ENCODE results near the gene TMA7B.

Gene TMA7B

DNA sequence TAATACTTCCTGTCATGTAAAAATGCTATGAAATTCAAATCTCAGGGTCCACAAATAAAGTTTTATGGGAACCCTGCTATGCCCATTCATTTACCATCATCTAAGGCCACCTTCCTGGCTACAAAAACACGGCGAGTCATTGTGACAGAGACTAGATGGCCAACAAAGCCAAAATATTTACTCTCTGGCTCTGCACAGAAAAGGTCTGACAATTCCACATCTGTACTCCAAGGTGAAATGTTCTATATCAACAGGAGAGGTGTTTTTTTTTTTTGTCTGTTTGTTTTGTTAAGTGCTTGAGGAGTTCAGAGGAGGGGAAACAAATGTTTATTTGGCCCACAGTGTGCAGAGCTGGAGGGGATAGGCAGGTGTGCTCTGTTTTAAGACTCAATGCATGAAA, 18.6 kb upstream of the TMA7B start:
- H4K91ac ChIP-seq (ENCODE audit: low read length), result no peak overlapping the region
- no peak overlapping the region for H3K27ac ChIP-seq (ENCODE audit: low read length, poor library complexity, severe bottlenecking)
- no peak for DNase-seq
- H3K18ac ChIP-seq (ENCODE audit: low read depth in 1 of 2, low read length in 2 of 2), result no peak overlapping the region
- H2AFZ ChIP-seq (ENCODE audit: low read depth, low read length), result no peak overlapping the region
- H2BK15ac ChIP-seq (ENCODE audit: low read depth, poor library complexity, severe bottlenecking), result no peak overlapping the region
- no peaks in the 10 kb centered on the region for H3K79me1 ChIP-seq (replicated peaks; ENCODE audit: low read length, poor library complexity, severe bottlenecking)
- no peaks in the 10 kb centered on the region for H3K36me3 ChIP-seq (ENCODE audit: control insufficient read depth in 1 of 2, insufficient read depth in 2 of 2, low read depth in 1 of 2, low read length in 2 of 2)
- H3K4me1 ChIP-seq (ENCODE audit: control insufficient read depth, insufficient read depth, low read depth, low read length), result no peaks in the 10 kb centered on the region
- no peak overlapping the region for H4K8ac ChIP-seq (ENCODE audit: low read length)
- H3K4me2 ChIP-seq (ENCODE audit: low read length, poor library complexity, severe bottlenecking), result no peak overlapping the region
- no peak overlapping the region for H2AK5ac ChIP-seq (ENCODE audit: low read length, severe bottlenecking)
- no peak overlapping the region for H3K4ac ChIP-seq (ENCODE audit: low read depth in 1 of 2, low read length in 2 of 2)
- no peak overlapping the region for H3K14ac ChIP-seq (ENCODE audit: low read length in 2 of 2)
- no peak overlapping the region for H3K9ac ChIP-seq (ENCODE audit: low read length)
- no peak overlapping the region for H2BK5ac ChIP-seq (ENCODE audit: low read depth, low read length, poor library complexity, severe bottlenecking)
- no peaks in the 10 kb centered on the region for H3K9me3 ChIP-seq (ENCODE audit: control insufficient read depth, low read length)
- H3K4me3 ChIP-seq (ENCODE audit: insufficient read depth in 1 of 2, low read depth in 1 of 2, low read length in 2 of 2), result no peak overlapping the region
- no peak overlapping the region for H3K23ac ChIP-seq (ENCODE audit: low read length in 2 of 2)
- no peak overlapping the region for H2BK12ac ChIP-seq (ENCODE audit: low read length in 2 of 2)
- 92% methylated on average over 2 of the region's 2 CpGs for WGBS
- no peak overlapping the region for H2BK120ac ChIP-seq (ENCODE audit: low read depth, low read length)
- H3K27me3 ChIP-seq (ENCODE audit: control insufficient read depth in 1 of 2, insufficient read depth in 1 of 2, low read length in 2 of 2), result peaks cover 27 to 40% of the 10 kb centered on the region in 2 experiments

DNA sequence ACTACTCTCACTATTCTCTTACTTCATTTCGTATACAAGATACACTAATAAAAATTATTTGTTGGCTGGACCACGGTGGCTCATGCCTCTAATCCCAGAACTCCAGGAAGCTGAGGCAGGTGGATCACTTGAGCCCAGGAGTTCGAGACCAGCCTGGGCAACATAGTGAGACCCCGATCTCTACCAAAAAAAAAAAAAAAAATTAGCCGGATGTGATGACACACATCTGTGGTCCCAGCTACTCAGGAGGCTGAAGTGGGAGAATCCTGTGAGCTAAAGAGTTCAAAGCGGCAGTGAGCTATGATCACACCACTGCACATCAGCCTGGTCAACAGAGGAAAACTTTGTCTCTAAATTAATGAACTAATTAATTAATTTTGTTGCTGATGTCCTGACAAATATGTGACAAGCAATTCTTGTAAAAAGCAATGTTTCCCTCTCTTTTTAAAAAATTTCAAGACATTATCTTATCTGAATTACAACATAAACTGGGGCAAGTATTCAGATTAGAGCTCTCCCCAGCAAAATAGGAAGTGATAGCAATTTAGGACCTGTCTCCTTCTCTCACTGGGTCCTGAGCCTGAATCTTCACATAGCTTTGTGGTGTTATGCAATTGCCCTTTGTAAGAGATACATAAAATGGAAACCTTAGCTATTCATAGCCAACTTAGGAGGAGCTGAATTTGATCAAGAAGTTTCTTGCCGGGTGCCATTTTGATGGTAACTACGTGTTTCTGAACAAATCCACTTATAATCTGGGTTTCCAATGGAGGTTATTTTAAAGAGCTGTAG, 17.6 kb upstream of the TMA7B start:
- no peak overlapping the region for H3K4me2 ChIP-seq (ENCODE audit: low read length, poor library complexity, severe bottlenecking)
- H3K18ac ChIP-seq (ENCODE audit: low read depth in 1 of 2, low read length in 2 of 2), result no peak overlapping the region
- no peak overlapping the region for H3K4me3 ChIP-seq (ENCODE audit: insufficient read depth in 1 of 2, low read depth in 1 of 2, low read length in 2 of 2)

DNA sequence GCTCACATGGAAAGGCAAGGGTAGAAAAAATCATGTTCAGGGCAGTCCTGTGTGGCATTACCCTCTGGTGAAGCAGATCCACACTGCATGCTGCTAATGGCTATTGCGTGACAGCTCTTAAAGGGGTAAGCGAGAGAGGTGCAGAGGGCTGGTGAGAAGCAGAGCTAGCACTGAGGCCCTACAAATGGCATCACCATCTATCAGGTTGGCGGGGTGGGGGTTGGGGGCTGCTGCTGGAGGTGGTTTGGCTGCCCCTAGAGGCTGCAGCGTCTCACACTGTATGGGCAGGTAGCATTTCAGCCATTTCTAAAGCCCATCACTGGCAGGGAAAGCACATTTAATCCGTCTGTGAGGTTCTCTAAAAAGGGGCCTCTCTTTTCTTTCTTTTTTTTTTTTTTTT, 16.9 kb upstream of the TMA7B start:
- Histone ChIP-seq H2AFZ (ENCODE audit: low read depth, low read length) (no peak overlapping the region), H2BK5ac (ENCODE audit: low read depth, low read length, poor library complexity, severe bottlenecking) (no peak overlapping the region), H3K9me3 (ENCODE audit: control insufficient read depth, low read length) (no peaks in the 10 kb centered on the region), H3K4me3 (ENCODE audit: insufficient read depth in 1 of 2, low read depth in 1 of 2, low read length in 2 of 2) (no peak overlapping the region), H4K91ac (ENCODE audit: low read length) (no peak overlapping the region), H3K14ac (ENCODE audit: low read length in 2 of 2) (no peak overlapping the region), H3K4me1 (ENCODE audit: control insufficient read depth, insufficient read depth, low read depth, low read length) (peaks cover 2% of the 10 kb centered on the region), H3K18ac (ENCODE audit: low read depth in 1 of 2, low read length in 2 of 2) (no peak overlapping the region), H2BK120ac (ENCODE audit: low read depth, low read length) (no peak overlapping the region), H3K9ac (ENCODE audit: low read length) (no peak overlapping the region), H2BK15ac (ENCODE audit: low read depth, poor library complexity, severe bottlenecking) (no peak overlapping the region), H3K27ac (ENCODE audit: low read length, poor library complexity, severe bottlenecking) (no peak overlapping the region), H3K23ac (ENCODE audit: low read length in 2 of 2) (no peak overlapping the region), H3K79me1 (replicated peaks; ENCODE audit: low read length, poor library complexity, severe bottlenecking) (no peaks in the 10 kb centered on the region), H2BK12ac (ENCODE audit: low read length in 2 of 2) (no peak overlapping the region), H3K4ac (ENCODE audit: low read depth in 1 of 2, low read length in 2 of 2) (no peak overlapping the region), H2AK5ac (ENCODE audit: low read length, severe bottlenecking) (no peak overlapping the region), H3K36me3 (ENCODE audit: control insufficient read depth in 1 of 2, insufficient read depth in 2 of 2, low read depth in 1 of 2, low read length in 2 of 2) (no peaks in the 10 kb centered on the region), H3K4me2 (ENCODE audit: low read length, poor library complexity, severe bottlenecking) (no peak overlapping the region), H4K8ac (ENCODE audit: low read length) (no peak overlapping the region), H3K27me3 (ENCODE audit: control insufficient read depth in 1 of 2, insufficient read depth in 1 of 2, low read length in 2 of 2) (peaks cover 12 to 37% of the 10 kb centered on the region in 2 experiments)
- WGBS, result 64% methylated on average over 4 of the region's 5 CpGs
- no peak for DNase-seq

More for the DNA sequence above, 17.6 kb upstream of the TMA7B start:
- DNase-seq, result no peak
- Histone ChIP-seq H3K27ac (ENCODE audit: low read length, poor library complexity, severe bottlenecking) (no peak overlapping the region), H3K79me1 (replicated peaks; ENCODE audit: low read length, poor library complexity, severe bottlenecking) (no peaks in the 10 kb centered on the region), H4K91ac (ENCODE audit: low read length) (no peak overlapping the region), H3K23ac (ENCODE audit: low read length in 2 of 2) (no peak overlapping the region), H3K36me3 (ENCODE audit: control insufficient read depth in 1 of 2, insufficient read depth in 2 of 2, low read depth in 1 of 2, low read length in 2 of 2) (no peaks in the 10 kb centered on the region), H2BK15ac (ENCODE audit: low read depth, poor library complexity, severe bottlenecking) (no peak overlapping the region), H3K27me3 (ENCODE audit: control insufficient read depth in 1 of 2, insufficient read depth in 1 of 2, low read length in 2 of 2) (peaks cover 16 to 40% of the 10 kb centered on the region in 2 experiments), H3K4ac (ENCODE audit: low read depth in 1 of 2, low read length in 2 of 2) (no peak overlapping the region), H4K8ac (ENCODE audit: low read length) (no peak overlapping the region), H3K9ac (ENCODE audit: low read length) (no peak overlapping the region), H2BK120ac (ENCODE audit: low read depth, low read length) (no peak overlapping the region), H2AK5ac (ENCODE audit: low read length, severe bottlenecking) (no peak overlapping the region), H3K14ac (ENCODE audit: low read length in 2 of 2) (no peak overlapping the region), H3K9me3 (ENCODE audit: control insufficient read depth, low read length) (no peaks in the 10 kb centered on the region), H2BK12ac (ENCODE audit: low read length in 2 of 2) (no peak overlapping the region), H3K4me1 (ENCODE audit: control insufficient read depth, insufficient read depth, low read depth, low read length) (peaks cover 2% of the 10 kb centered on the region), H2AFZ (ENCODE audit: low read depth, low read length) (no peak overlapping the region), H2BK5ac (ENCODE audit: low read depth, low read length, poor library complexity, severe bottlenecking) (no peak overlapping the region)
- WGBS, result 87% methylated on average over 8 of the region's 8 CpGs

DNA sequence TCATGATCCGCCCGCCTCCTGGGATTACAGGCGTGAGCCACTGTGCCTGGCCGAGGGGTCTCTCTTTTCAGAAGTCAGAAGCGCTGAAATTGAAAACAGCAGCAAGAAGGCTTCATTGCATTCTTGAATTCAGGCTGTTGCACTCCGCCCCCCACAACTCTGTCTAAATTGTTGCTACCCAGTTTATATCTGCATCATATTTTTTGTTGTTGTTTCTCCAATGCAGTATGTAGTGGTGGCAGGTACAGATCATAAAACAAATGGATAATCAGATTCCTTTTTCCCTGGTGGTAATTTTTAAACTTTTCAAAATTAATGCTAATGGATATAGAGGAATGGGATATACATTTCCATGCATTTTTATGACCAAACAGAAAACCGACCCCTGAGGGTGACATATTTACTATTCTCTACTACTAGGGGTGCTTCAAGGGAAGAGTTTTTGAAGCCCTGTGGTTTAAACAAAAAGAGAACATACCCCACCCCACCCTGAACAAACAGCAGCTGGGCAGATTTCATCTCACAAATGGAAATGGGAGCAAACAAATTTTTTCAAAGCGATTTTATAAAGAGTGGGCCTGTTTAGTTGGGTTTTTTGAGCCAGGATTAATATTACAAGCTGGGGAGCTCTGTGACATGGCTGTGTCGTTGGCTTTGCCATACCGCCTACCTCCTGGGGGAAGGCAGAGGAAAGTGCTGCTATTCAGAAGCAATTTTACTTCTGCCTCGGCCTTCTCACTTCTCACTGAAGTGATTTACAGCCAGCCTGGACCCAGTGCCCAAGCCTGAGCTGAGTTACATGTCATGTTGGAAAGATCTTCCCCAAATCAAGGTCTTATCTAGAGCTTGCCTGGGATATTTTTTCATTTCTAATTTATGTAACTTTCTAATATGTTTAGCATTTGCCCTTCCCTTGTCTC, 16.0 kb upstream of the TMA7B start:
- Histone ChIP-seq H4K8ac (ENCODE audit: low read length) (no peak overlapping the region), H3K9ac (ENCODE audit: low read length) (no peak overlapping the region), H2AK5ac (ENCODE audit: low read length, severe bottlenecking) (no peak overlapping the region), H2BK12ac (ENCODE audit: low read length in 2 of 2) (no peak overlapping the region), H3K36me3 (ENCODE audit: control insufficient read depth in 1 of 2, insufficient read depth in 2 of 2, low read depth in 1 of 2, low read length in 2 of 2) (no peaks in the 10 kb centered on the region), H3K4me3 (ENCODE audit: insufficient read depth in 1 of 2, low read depth in 1 of 2, low read length in 2 of 2) (no peak overlapping the region), H2BK5ac (ENCODE audit: low read depth, low read length, poor library complexity, severe bottlenecking) (no peak overlapping the region), H3K27ac (ENCODE audit: low read length, poor library complexity, severe bottlenecking) (no peak overlapping the region), H4K91ac (ENCODE audit: low read length) (no peak overlapping the region), H3K4me1 (ENCODE audit: control insufficient read depth, insufficient read depth, low read depth, low read length) (peaks cover 2% of the 10 kb centered on the region), H3K4ac (ENCODE audit: low read depth in 1 of 2, low read length in 2 of 2) (no peak overlapping the region), H2BK15ac (ENCODE audit: low read depth, poor library complexity, severe bottlenecking) (no peak overlapping the region), H3K23ac (ENCODE audit: low read length in 2 of 2) (no peak overlapping the region), H3K27me3 (ENCODE audit: control insufficient read depth in 1 of 2, insufficient read depth in 1 of 2, low read length in 2 of 2) (peaks cover 6 to 32% of the 10 kb centered on the region in 2 experiments), H3K9me3 (ENCODE audit: control insufficient read depth, low read length) (no peaks in the 10 kb centered on the region), H2AFZ (ENCODE audit: low read depth, low read length) (no peak overlapping the region), H3K79me1 (replicated peaks; ENCODE audit: low read length, poor library complexity, severe bottlenecking) (no peaks in the 10 kb centered on the region), H3K14ac (ENCODE audit: low read length in 2 of 2) (no peak overlapping the region), H3K18ac (ENCODE audit: low read depth in 1 of 2, low read length in 2 of 2) (no peak overlapping the region), H3K4me2 (ENCODE audit: low read length, poor library complexity, severe bottlenecking) (no peak overlapping the region), H2BK120ac (ENCODE audit: low read depth, low read length) (no peak overlapping the region)
- 71% methylated on average over 8 of the region's 11 CpGs for WGBS
- no peak for DNase-seq
